Right lung (tissue), 5 donors: ENCODE measurements around the gene SLC33A1. TPM values are rescaled to one million over a fixed set of nuclear protein-coding genes. Genes with fewer than 3 reads are reported as not detected.
"Not testable (repeated sequence)": the region's sequence is repeated elsewhere in the genome, so short reads cannot be mapped to it uniquely, and the experiment has no call there.

ENCODE experiments used
- DNase-seq, 2 donors: peaks; one replicate each; pipeline ENCODE4 v3.0.0-alpha.2; 2013
- polyA plus RNA-seq, 5 donors: library from polyadenylated mRNA; unstranded; fragments of 120-200 nt; gene quantifications; one replicate each; pipeline versions ENCODE4 v1.2.1 to v1.2.3, GENCODE V29; 2013; ENCODE audit warnings: inconsistent platforms in 1 of 5, low replicate concordance in 1 of 5; ENCODE audit not compliant: insufficient read length in 5 of 5, insufficient read depth in 1 of 5

The SLC33A1 gene
- polyA plus RNA-seq, 5 donors = 26.2 to 37.6 (median 31.1) TPM

DNA sequence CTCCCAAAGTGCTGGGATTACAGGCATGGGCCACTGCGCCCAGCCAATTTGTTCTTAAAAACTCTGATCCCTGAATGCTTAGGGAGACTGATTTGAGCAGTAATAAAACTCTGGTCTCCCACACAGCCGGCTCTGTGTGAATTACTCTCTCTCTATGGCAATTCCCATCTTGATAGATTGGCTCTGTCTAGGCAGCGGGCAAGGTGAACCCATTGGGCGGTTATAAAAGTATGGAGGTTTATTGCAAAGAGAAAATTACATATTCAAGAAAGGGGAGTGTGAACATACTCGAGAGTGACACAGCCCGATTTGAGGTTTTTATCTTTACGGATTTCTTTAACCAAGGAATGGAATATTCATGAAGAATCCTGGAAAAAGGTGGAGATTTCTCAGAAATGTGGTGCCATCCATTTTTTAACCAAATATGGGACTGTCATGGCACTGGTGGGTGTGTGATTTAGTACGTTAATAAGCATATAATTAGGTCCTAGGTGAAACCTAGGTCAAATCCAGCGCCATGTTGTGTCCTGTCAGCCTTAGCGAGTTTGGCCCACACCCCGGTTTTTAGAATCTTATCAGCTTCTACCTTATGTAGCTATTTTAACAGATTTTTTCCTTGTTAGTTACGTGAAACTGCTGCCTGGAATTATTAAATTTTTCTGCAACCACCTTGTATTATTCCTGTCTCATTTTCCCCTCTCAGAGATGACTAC is 9.0 kb upstream of the SLC33A1 start:
- no peak for DNase-seq

DNA sequence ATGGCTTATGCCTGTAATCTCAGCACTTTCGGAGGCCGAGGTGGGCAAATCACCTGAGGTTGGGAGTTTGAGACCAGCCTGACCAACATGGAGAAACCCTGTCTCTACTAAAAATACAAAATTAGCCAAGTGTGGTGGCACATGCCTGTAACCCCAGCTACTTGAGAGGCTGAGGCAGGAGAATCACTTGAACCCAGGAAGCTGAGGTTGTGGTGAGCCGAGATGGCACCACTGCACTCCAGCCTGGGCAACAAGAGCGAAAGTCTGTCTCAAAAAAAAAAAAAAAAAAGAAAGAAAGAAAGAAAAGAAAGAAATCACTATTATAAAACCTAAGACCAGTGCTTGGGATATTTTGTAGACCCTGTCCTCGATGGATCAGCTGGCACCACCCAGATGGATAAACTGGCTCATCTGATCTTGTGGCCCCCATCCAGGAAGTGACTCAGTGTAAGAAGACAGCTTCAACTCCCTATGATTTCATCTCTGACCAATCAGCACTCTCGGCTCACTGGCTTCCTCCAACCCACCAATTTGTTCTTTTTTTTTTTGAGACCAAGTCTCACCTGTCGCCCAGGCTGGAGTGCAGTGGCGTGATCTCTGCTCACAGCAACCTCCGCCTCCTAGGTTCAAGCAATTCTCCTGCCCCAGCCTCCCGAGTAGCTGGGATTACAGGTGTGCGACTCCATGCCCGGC is 8.2 kb upstream of the SLC33A1 start:
- not testable (repeated sequence) for DNase-seq

- no peak for DNase-seq
Observed at GRCh38 chr3:155861476-155862183, 7.4 kb upstream of the SLC33A1 start.

DNA sequence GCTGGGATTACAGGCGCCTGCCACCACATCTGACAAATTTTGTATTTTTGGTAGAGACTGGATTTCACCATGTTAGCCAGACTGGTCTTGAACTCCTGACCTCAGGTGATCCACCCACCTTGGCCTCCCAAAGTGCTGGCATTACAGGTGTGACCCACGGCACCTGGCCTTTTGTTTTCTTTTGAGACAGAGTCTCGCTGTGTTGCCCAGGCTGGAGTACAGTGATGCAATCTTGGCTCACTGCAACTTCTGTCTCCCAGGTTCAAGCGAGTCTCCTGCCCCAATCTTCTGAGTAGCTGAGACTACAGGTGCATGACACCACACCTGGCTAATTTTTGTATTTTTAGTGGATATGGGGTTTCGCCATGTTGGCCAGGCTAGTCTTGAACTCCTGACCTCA is 6.2 kb upstream of the SLC33A1 start:
- not testable (repeated sequence) for DNase-seq

DNA sequence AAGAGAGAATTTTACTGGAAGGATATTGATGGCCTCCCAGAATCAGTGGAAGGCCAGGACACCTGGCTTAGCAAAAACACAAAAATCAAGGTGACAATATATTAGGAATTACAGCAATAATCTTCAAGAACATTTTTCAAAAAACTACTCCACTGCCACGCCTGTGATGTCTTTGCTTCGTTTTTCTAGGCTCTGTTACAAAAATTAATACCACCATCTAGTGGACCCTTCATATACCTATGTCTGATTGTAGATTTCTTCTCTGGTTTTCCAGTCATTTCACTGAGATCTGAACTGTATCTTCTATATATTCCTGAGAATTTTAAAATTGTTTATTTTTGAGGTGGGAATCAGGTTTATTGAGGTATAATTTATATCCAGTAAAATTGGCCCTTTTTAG is 5.6 kb upstream of the SLC33A1 start:
- no peak for DNase-seq

DNA sequence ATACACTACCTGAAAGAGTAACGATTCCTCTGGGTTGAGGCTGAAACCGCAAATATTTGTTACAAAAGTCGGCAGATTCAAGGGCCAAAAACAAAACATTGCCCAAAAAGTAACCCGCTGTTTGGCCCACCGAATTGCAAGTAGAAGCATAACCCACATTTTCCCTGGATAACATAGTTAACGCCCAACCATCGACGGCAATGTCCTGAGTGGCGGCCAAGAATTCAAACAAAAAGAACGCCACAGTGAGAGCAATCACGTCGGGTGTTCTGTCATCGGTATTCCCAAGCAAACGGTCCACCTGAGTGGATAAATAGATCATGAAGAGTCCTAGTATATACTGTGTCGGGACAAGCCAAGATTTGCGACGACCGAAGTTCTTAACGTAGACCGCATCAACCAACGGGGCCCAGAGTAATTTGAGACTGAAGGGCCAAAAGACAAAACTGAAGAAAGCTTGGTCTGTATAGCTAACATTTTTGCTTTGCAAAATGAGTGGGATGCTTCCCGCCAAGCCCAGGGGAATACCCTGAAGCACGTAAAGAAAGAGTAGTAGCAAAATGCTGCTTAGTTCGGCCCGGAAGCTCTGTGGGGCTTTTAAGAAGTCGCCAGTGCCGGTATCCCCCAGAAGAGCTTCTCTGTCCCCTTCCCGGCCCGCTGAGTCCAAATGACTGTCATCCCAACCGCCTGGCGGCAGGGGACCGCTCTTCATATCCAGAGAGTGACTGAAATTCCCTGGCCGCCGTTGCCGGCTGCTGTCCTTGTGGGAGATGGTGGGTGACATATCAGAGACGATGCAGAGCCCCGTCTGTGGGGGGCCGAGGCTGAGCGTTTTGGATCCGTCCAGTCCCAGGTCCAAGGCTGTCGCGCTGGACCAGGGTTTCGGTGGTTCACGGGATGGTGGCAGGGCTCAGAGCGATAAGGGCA is 750 bp downstream of the SLC33A1 start:
- peak in 1 of 2 donors; percentile 18 for DNase-seq

GRCh38 chr3:155852341-155852740 is 1.9 kb downstream of the SLC33A1 start:
- DNase-seq = no peak

DNA sequence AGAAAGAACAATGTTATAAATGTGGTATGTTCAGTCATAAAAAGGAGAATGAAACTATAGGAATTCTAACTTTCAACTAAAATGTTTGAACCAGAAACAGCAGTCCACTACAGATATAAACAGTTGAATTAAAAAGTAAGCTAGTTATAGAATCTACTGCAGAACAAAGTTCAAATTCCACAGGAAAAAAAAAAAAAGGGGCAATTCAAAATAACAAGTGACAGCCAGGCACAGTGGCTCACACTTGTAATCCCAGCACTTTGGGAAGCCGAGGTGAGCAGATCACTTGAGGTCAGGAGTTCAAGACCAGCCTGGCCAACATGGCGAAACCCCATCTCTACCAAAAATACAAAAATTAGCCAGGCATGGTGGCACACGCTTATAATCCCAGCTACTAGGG is 4.8 kb downstream of the SLC33A1 start:
- not testable (repeated sequence) for DNase-seq

DNA sequence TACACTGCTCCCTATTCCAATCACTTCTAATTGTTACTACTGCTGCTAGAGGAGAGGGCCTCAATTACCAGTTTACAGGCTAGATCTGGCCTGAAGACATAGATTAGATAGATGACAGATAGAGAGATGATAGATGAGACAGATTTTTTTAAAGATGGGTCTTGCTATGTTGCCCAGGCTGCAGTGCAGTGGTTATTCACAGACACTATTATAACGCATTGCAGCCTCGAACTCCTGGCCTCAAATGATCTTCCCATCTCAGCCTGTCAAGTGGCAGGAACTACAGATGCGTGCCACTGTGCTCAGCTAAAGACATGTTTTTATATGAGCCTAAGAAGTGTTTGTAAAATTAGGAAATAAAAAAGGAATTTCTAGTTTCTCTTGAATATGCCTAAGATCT is 6.2 kb downstream of the SLC33A1 start:
- DNase-seq = no peak

DNA sequence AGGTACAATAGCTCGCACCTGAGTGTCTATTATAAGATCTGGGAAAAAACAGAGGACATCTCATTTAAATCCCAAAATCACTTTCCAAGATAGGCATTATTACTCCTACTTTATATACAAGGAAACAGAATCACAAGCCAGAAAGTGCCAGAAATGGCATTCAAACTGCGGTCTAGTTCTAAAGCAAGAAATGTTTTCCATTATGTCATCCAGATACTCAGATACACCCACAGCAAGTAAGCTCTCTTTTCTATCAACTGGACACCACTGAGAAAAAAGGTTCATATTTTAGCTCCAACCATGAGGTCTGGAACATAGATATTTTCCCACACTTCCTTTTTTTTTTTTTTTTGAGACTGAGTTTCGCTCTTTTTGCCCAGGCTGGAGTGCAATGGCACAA is 8.1 kb downstream of the SLC33A1 start:
- no peak for DNase-seq

DNA sequence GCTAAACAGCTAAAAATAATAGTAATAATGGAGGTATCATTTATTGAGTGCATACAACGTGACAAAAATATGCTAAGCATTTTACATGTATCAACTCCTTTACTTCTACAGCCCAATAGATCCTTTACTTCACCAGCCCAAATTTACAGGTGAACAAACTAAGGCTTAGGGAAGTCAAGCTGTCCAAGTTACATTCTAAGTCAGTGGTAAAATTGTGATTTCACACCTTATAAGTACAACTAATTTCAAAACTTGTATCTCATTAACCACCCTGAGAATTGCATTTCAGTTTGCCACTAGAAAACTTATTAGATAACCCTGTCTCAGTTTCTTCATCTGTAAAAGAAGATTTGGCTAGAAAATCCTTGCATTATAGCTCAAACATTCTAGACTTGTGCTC is 10.7 kb downstream of the SLC33A1 start:
- no peak for DNase-seq

DNA sequence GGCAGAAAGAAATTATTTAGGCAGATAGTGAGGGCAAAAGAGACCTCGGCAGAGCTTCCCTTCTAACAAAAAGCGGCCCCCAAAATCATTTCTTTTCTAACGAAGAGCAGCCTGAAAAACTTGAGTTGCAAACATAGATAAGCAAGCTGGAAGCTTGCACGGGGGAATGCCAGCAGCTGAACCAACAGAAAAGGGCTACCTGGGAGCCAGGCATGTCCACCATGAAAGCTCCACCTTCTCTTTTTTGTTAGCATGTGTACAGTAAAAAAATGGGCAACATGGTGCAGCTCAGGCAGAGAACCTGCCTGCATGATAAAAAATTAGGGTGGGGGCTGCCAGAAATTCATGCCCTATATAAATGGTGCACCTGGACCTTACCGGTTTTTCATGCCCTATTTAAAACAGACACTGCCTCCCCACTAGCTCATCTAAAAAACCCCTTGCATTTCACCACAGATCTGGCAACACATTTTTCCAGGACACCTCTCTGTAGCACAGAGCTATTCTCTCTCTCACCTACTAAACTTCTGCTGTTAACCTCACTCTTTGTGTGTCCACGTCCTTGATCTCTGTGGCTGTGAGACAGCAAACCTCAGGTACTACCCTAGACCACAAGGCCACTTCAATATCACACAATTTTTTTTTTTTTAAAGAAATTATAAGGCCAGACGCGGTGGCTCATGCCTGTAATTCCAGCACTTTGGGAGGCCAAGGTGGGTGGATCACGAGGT is 18.7 kb downstream of the SLC33A1 start:
- no peak for DNase-seq

DNA sequence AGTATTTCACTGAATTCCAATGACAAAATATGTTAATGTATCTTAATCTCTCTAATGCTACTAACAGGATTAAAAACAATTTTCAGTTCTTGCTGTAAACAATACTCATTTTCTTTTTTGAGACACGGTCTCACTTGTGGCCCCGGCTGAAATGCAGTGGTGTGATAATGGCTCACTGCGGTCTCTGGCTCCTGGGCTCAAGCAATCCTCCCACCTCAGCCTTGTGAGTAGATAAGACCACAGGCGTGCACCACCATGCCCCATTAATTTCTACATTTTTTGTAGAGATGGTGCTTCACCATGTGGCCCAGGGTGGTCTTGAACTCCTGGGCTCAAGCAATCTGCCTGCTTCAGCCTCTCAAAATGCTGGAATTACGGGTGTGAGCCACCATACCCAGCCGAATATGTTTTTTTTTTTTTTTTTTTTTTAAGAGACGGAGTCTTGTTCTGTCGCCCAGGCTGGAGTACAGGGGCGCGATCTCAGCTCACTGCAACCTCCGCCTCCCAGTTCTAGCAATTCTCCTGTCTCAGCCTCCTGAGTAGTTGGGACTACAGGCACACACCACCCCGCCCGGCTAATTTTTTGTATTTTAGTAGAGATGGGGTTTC is 25.6 kb downstream of the SLC33A1 start:
- DNase-seq = not testable (repeated sequence)

GRCh38 chr3:155815030-155815545 is 39.1 kb downstream of the SLC33A1 start:
- no peak for DNase-seq

GRCh38 chr3:155813224-155813623 is 41.0 kb downstream of the SLC33A1 start:
- DNase-seq = not testable (repeated sequence)

- no peak for DNase-seq
Observed at GRCh38 chr3:155809181-155809580, 45.0 kb downstream of the SLC33A1 start.

- DNase-seq = no peak
Observed at GRCh38 chr3:155807823-155808222, 46.4 kb downstream of the SLC33A1 start.

- DNase-seq = peak; percentile 67 to 73
Observed at GRCh38 chr3:155805802-155806618, 48.2 kb downstream of the SLC33A1 start, which contains the start of gene C3orf33. Gene C3orf33 (minus strand): TSS chr3:155806278. CDS start chr3:155806252, 26 bp downstream.

GRCh38 chr3:155805204-155805801 is 48.9 kb downstream of the SLC33A1 start:
- DNase-seq = no peak
